Suprapubic skin (tissue), 4 donors: ENCODE measurements around the gene AP2S1.

ENCODE experiments used
- CTCF ChIP-seq, 2 donors: fragments of 200-600 bp in 1 of 2; fragments of 450-650 bp in 1 of 2; sonication (generic) in 1 of 2; IDR thresholded peaks; one replicate each; pipeline ENCODE4 v1.5.1; 2016 to 2019; ENCODE audit warnings: antibody characterized with exemption in 2 of 2, mild to moderate bottlenecking in 1 of 2, moderate library complexity in 1 of 2
- EP300 ChIP-seq: sonication (generic); formaldehyde crosslinking; IDR thresholded peaks from one replicate; pipeline ENCODE4 v1.6.1; 2017; ENCODE audit warnings: antibody characterized with exemption
- POLR2A ChIP-seq, 2 donors: fragments of 450-650 bp; IDR thresholded peaks; one replicate each; pipeline ENCODE4 v1.6.1; 2017; ENCODE audit warnings: antibody characterized with exemption in 2 of 2, mild to moderate bottlenecking in 2 of 2, moderate library complexity in 2 of 2
- POLR2AphosphoS5 ChIP-seq, 3 donors: sonication (generic); formaldehyde crosslinking; IDR thresholded peaks; one replicate each; pipeline ENCODE4 v1.6.1; 2017; ENCODE audit warnings: antibody characterized with exemption in 3 of 3

- no peak for TF ChIP-seq CTCF (IDR thresholded peaks at IDR 0.05)
- no peak for TF ChIP-seq EP300
- no peak for TF ChIP-seq POLR2A (IDR thresholded peaks at IDR 0.05)
- no peak for TF ChIP-seq POLR2AphosphoS5 (IDR thresholded peaks at IDR 0.05)
Observed at GRCh38 chr19:46818812-46819211, 31.8 kb downstream of the AP2S1 start.
